Activated T-helper 1 cell treated with anti-CD3 and anti-CD28 coated beads, Interleukin-12 subunit alpha, Interleukin-12 subunit beta, Interleukin-2, Interleukin-4 antibody, amounts not matched to agents 30 ng/mL and 10 ng/mL and 1 ng/mL, durations not matched to agents 14 hours and 24 hours and 36 hours (primary cell): ENCODE measurements around the gene IZUMO3. TPM values are rescaled to one million over a fixed set of nuclear protein-coding genes. Genes with fewer than 3 reads are reported as not detected.

Experiments
- DNase-seq: peaks from one replicate; pipeline ENCODE4 v3.0.0; 2021; ENCODE audit warnings: low spot score
- H3K27ac Mint-ChIP-seq: one replicate; pipeline ENCODE4 v1.8.0; 2021; ENCODE audit warnings: mild to moderate bottlenecking, mixed read lengths
- H3K27me3 Mint-ChIP-seq: one replicate; pipeline ENCODE4 v1.8.0; 2022; ENCODE audit warnings: mild to moderate bottlenecking, moderate library complexity, mixed read lengths; ENCODE audit not compliant: insufficient read depth
- H3K36me3 Mint-ChIP-seq: one replicate; pipeline ENCODE4 v1.8.0; 2021; ENCODE audit warnings: low read depth, mixed read lengths
- H3K4me1 Mint-ChIP-seq: one replicate; pipeline ENCODE4 v1.8.0; 2021; ENCODE audit warnings: low read depth, mixed read lengths
- H3K4me3 Mint-ChIP-seq: one replicate; pipeline ENCODE4 v1.8.0; 2021; ENCODE audit warnings: mild to moderate bottlenecking, moderate library complexity, mixed read lengths
- H3K9me3 Mint-ChIP-seq: one replicate; pipeline ENCODE4 v1.8.0; 2021; ENCODE audit warnings: mixed read lengths
- intact Hi-C: fragments of 100-400 bp; cut with micrococcal nuclease; formaldehyde crosslinking; loops from one replicate; pipeline ENCODE4 v1.15.1; 2024
- total RNA-seq: library from RNA; stranded (reverse); gene quantifications from 2 replicates; pipeline ENCODE4 v1.2.3, GENCODE V29; 2022

IZUMO3 gene
- total RNA-seq, 1 donor from 2014 or later: not detected

- intact Hi-C loops: no loop called here
- H3K4me3 Mint-ChIP-seq: no peak overlapping the region
- no peaks in the 10 kb centered on the region for H3K27me3 Mint-ChIP-seq
- H3K27ac Mint-ChIP-seq: no peak overlapping the region
- no peaks in the 10 kb centered on the region for H3K4me1 Mint-ChIP-seq
- no peak for DNase-seq
- H3K36me3 Mint-ChIP-seq: no peaks in the 10 kb centered on the region
- H3K9me3 Mint-ChIP-seq: peaks cover 21% of the 10 kb centered on the region
These were observed 29.2 kb downstream of the IZUMO3 start for GRCh38 chr9:24516463-24516862.

DNA sequence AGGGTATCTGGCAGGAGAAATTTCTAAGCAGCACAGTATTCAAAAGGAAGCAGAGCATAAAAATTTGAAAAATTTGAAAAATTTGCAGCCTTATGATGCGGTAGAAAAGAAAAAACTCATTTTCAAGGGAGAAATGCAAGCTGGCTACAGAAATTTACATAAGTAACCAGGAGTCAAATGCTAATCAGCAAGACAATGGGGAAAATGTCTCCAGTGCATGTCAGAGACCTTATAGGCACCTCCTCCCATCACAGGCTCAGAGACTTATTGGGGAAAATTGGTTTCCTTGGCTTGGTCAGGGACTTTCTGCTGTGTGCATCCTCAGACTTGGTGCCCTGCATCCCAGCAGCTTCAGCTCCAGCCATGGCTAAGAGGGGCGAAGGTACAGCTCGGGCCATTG, 35.8 kb downstream of the IZUMO3 start:
- DNase-seq: no peak
- Mint-ChIP-seq H3K27ac (no peak overlapping the region), H3K27me3 (no peaks in the 10 kb centered on the region), H3K9me3 (peaks cover 22% of the 10 kb centered on the region), H3K4me3 (no peak overlapping the region), H3K36me3 (no peaks in the 10 kb centered on the region), H3K4me1 (no peaks in the 10 kb centered on the region)
- intact Hi-C loops: no loop called here

DNA sequence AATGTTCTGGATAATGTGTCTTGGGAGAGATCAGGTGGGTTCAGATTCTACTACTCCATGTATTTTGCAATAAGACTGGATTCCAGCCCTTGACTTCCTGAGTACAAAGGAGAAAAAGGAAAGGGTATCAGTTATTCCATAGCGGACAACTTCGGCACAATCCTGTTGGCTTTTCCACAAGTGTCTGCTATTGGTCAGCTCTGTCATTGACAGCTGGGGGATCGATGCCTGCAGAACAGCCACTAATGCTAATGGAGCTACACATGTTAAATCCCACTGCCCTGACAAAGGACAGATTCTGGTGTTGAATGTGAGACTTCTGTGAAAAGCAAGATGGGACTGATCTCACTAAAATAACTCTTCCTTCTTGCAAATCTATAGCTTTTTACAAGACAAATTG, 41.2 kb downstream of the IZUMO3 start:
- no peak for DNase-seq
- Mint-ChIP-seq H3K36me3 (no peaks in the 10 kb centered on the region), H3K4me1 (no peaks in the 10 kb centered on the region), H3K9me3 (peaks cover 13% of the 10 kb centered on the region), H3K27me3 (no peaks in the 10 kb centered on the region), H3K27ac (no peak overlapping the region), H3K4me3 (no peak overlapping the region)
- intact Hi-C loops: no loop called here

GRCh38 chr9:24502206-24502937, 43.3 kb downstream of the IZUMO3 start:
- Mint-ChIP-seq H3K36me3 (no peaks in the 10 kb centered on the region), H3K9me3 (peaks cover 17% of the 10 kb centered on the region), H3K4me3 (no peak overlapping the region), H3K4me1 (no peaks in the 10 kb centered on the region), H3K27ac (no peak overlapping the region), H3K27me3 (no peaks in the 10 kb centered on the region)
- intact Hi-C loops: no loop called here
- no peak for DNase-seq

GRCh38 chr9:24500761-24501160, 44.9 kb downstream of the IZUMO3 start:
- Mint-ChIP-seq H3K27me3 (no peaks in the 10 kb centered on the region), H3K27ac (no peak overlapping the region), H3K4me3 (no peak overlapping the region), H3K36me3 (no peaks in the 10 kb centered on the region), H3K4me1 (no peaks in the 10 kb centered on the region), H3K9me3 (peaks cover 17% of the 10 kb centered on the region)
- intact Hi-C loops: no loop called here
- DNase-seq: no peak

- intact Hi-C loops: no loop called here
- peaks cover 27% of the 10 kb centered on the region for H3K9me3 Mint-ChIP-seq
- no peak overlapping the region for H3K27ac Mint-ChIP-seq
- H3K4me1 Mint-ChIP-seq: no peaks in the 10 kb centered on the region
- no peak overlapping the region for H3K4me3 Mint-ChIP-seq
- DNase-seq: no peak
- H3K36me3 Mint-ChIP-seq: no peaks in the 10 kb centered on the region
- H3K27me3 Mint-ChIP-seq: no peaks in the 10 kb centered on the region
These were observed 47.1 kb downstream of the IZUMO3 start for GRCh38 chr9:24498632-24499031.

GRCh38 chr9:24497671-24498070, 48.0 kb downstream of the IZUMO3 start:
- Mint-ChIP-seq H3K27me3 (no peaks in the 10 kb centered on the region), H3K4me3 (no peak overlapping the region), H3K4me1 (no peaks in the 10 kb centered on the region), H3K27ac (no peak overlapping the region), H3K9me3 (peaks cover 32% of the 10 kb centered on the region), H3K36me3 (no peaks in the 10 kb centered on the region)
- DNase-seq: no peak
- intact Hi-C loops: no loop called here
